A172 (cell line): Measurements from ENCODE around the gene TEPSIN. TPM values are rescaled to one million over a fixed set of nuclear protein-coding genes. Genes with fewer than 3 reads are reported as not detected.

ENCODE experiments used
- DNase-seq: peaks from one replicate; pipeline ENCODE4 v3.0.0-alpha.2; 2015; ENCODE audit warnings: low spot score
- total RNA-seq: library from RNA; depleted of rRNA; stranded (reverse); fragments of >200 nt; shearing (Covaris generic); gene quantifications from 2 replicates; pipeline ENCODE4 v1.2.3, GENCODE V29; 2014; rRNA removed

The TEPSIN gene, protein sequence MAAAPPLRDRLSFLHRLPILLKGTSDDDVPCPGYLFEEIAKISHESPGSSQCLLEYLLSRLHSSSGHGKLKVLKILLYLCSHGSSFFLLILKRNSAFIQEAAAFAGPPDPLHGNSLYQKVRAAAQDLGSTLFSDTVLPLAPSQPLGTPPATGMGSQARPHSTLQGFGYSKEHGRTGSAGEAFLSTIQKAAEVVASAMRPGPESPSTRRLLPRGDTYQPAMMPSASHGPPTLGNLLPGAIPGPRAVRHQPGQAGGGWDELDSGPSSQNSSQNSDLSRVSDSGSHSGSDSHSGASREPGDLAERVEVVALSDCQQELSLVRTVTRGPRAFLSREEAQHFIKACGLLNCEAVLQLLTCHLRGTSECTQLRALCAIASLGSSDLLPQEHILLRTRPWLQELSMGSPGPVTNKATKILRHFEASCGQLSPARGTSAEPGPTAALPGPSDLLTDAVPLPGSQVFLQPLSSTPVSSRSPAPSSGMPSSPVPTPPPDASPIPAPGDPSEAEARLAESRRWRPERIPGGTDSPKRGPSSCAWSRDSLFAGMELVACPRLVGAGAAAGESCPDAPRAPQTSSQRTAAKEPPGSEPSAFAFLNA
- total RNA-seq, result 21.4 and 24.1 TPM in 2 replicates

DNA sequence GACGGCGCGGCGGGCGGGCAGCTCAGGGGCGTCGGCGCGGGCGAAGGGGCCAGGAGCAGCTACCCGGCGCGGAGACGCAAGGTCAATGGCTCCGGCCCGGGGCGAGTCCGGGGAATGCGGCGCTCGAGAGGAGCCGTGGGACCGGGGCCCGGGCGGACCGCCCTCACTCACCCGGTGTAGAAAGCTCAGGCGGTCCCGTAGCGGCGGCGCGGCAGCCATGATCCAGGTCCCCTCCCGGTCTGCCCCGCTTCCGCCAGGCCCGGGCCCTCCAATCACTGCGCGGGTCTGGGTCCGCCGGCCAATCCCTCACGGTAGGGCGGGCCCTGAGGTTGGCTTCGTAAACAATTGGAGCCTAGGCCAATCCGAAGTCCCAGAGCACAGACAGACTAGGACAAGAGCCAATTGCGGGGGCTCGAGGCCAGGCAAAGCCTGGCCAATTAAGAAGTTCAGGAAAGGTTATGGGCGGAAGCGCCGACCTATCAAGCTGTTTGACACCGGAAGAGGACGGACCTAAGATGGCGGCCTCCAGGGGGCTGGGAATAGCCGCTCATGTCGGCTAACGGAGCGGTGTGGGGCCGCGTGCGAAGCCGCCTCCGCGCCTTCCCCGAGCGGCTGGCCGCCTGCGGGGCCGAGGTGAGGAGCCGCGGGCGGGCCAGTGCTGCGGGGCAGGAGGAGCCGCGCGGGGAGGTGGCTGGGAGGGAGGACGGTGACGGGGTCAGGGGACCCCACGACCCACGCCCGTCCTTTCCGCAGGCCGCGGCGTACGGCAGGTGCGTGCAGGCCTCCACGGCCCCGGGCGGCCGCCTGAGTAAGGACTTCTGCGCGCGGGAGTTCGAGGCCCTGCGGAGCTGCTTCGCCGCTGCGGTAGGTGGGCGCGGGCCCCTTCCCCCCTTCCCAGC is at the start of gene TEPSIN, which contains the start of gene NDUFAF8:
TSS of gene TEPSIN (minus strand) at position 241 of the 899 bp plus-strand sequence. CDS start at position 219, 22 bp downstream.
TSS of gene NDUFAF8 (plus strand) at position 504 of the 899 bp plus-strand sequence. CDS start at position 550, 46 bp downstream.
- peak; percentile 100 for DNase-seq

DNA sequence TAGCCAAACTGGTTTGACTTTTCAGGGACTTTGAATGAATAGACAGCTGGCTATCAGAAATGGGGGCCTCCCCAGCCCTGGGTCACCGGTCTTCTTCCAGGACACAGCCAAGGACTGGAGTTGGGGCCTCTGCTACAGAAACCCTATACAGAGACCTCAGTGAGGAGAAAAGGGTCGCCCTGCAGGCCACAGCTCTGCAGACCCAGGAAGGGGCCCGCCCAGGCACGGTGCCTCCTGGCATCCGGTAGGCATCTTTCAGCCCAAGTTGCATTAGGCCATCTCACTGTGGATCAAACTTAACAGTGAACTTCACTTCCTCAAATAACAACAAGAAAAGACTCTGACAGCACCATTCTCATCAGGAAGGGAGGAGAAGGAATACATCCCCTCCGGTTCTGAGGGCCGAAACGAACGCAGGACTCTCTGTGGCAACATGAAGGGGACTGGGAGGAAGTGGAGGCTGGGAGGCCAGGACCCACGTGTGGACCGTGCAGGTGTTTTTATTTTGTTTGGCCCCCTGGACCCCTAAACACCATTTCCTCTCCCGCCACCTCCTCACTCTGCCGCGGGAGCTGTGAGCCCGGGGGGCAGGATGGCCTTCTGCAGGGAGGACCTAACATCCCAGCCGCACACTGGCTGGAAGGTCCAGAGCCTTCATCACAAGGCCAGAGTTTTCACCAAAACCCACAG is 49.0 kb upstream of the TEPSIN start:
- DNase-seq, result no peak

- no peak for DNase-seq
These were observed 48.3 kb upstream of the TEPSIN start for GRCh38 chr17:81287152-81287551.

GRCh38 chr17:81286491-81287145 is 47.8 kb upstream of the TEPSIN start:
- no peak for DNase-seq

DNA sequence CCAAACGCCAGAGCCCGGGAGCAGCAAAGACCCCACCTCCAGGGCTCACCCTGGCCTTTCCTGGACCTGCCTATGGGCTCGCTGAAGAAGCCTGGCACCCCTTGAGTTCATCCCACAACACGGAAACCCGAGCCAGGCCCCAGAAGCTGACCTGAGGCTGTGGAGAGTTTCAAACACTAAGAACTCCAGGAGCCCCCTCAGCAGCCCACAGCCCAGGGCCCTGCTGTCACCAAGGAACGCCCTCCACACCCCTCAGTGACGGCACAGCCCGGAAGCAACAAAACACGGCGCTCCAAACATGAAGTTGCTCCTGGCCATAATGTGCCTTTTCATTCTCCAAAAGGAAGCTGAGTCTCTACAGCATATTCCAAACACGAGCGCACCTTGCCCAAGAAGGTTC is 47.0 kb upstream of the TEPSIN start:
- no peak for DNase-seq

DNA sequence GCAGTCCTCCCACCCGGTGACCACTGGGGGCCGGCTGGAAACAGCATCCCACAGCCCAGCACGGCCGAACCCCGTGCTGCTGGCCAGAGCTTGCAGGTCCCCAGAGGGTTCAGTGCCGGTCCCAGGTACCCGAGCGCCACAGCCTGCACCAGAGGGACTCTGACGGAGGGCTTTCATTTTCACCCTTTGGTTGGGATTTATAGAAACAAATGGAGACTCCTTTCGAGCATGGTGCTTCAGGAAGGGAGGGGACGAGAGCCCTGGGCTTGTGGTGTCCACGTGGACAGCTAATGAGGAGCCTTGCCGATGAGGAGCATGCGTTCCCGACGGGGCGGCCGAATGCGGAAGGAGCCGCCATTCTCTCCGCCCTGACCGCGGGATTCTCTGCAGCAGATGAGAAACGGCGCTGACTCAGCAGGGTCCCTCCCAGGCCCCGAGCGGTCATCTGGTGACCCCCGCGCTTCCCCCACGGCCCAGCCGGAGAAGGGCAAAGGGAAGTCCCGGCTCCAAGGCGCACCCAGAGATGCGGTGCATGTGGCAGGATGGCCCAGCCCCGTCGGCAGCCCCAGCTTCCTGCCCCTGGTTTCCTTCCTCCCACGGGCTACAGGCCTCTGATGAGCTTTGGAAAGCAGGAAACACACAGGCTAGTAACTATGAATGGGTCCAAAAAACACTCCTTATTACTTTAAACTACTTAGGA is 46.5 kb upstream of the TEPSIN start:
- no peak for DNase-seq

- DNase-seq, result no peak
These were observed 44.0 kb upstream of the TEPSIN start for GRCh38 chr17:81282876-81283275.

- DNase-seq, result no peak
These were observed 43.3 kb upstream of the TEPSIN start for GRCh38 chr17:81282141-81282540.

DNA sequence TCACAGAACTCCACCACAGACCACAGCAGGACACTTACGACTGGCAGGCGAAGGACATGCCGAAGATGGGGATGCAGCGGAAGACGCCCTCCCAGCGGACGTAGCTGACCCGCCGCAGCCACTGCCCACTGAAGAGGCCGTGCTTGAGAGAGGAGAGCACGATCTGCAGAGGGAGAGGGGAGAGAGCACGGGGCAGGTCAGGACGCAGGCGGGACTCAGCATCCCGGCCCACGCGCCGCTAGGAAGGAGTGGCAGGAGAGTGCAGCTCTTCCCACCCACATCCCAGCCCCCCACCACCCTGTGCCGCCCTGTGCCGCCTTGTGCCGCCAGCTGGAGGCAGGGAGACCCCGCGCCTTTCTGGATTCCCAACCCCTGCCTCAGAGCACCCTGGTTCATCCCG is 41.7 kb upstream of the TEPSIN start:
- no peak for DNase-seq

DNA sequence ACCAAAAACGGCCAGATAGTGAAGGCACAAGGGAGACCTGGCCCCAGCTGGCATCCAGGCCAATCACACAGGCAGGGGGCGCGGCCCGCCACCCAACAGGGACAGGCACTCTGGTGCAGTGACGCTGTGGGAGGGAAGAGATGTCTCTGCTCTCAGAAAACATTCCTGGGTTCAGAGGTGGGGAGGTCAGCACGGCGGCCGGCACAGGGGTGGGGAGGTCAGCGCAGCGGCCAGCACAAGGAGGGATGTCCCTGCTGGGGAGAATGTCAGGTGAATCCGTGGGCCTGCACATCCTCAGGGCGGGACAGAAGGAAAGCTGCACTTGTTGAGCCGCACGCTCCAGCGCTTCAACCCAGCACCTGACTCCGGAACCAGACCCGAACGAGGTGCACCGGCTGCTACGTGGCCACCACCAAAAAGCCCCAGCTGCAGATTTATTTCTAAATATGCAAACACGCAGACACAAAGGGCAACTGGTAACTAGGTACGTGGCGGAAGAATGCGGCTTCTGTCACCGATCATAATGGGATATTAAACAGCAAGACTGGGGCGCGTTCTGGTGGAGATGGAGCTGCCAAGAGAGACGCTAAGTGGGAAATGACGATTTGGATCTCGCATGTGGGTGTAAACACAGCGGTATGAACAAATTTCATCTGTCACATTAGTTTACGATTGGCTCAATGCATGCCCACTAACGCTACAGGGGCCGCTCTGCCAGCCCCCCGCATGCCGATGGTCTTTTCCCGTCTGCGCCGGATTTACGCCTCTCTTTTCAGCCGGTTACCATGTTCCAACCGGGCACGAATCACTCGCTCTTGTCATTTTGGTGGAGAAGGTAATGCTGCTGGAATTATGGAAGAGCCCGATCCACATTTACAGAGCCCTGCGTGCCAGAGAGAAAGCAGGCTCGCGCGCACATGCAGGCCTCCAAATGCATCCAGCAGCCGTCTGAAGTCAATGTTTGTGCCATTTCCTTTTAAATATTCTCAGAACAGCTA is 40.7 kb upstream of the TEPSIN start:
- DNase-seq, result no peak

DNA sequence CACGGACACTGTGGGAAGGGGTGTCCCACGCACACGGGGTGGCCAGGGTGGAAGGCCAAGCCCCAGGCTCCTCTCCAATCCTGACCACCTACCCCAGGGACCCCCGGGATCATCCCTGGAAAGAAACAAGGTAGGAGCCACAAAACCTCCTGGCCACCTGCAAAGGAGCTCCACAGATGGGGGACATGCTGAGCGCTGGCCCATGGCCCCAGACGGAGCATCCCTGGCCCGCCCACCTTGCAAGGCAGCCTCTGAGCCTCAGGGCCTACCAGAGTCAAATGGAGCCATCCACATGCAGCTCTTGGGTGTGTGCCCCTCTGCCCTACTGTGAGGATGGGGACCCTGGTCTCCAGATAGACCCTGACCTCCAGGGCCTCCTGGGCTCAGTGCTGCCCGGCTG is 40.0 kb upstream of the TEPSIN start:
- DNase-seq, result no peak

- DNase-seq, result no peak
These were observed 39.3 kb upstream of the TEPSIN start for GRCh38 chr17:81277946-81278693.

GRCh38 chr17:81277421-81277820 is 38.6 kb upstream of the TEPSIN start:
- DNase-seq, result no peak

- DNase-seq, result no peak
These were observed 37.9 kb upstream of the TEPSIN start for GRCh38 chr17:81276781-81277180.

DNA sequence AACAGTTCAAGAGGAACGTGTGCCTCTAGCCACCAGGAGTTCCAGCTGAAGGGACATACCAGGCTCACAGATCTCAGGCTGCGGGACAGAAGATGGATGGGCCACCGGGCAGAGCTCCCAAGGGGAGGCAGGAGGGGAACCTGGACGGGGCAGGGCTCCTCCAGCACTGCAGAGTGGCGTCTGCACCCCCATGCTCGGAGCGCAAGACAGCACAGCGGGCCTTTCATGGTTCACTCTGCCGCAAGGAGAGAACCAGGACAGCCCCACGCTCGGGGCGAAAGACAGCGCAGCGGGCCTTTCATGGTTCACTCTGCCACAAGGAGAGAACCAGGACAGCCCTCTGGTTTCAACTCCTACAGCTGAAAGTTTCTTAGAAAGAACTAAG is 35.6 kb upstream of the TEPSIN start:
- no peak for DNase-seq

GRCh38 chr17:81273698-81274470 is 35.0 kb upstream of the TEPSIN start:
- DNase-seq, result no peak

DNA sequence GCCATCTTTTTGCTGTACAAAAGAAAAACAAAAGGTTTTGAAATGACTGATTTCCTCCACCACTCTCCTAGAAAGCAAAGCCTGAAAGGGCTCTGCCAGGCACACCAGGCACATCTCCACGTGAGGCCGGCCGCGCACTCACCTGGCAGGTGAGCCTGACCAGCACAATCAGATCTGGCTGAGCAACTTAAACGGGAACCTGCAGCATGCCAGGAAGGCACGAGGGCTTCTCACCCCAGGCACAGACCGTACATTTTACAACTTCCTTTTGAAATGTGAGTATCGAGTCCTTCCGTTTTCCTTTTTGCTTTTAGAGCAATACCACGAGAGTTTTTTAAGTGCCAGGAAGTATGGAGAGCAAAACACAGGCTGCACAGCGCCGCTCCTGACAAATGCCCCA is 33.8 kb upstream of the TEPSIN start:
- DNase-seq, result no peak

GRCh38 chr17:81271226-81271625 is 32.4 kb upstream of the TEPSIN start:
- no peak for DNase-seq
